CD4-positive, alpha-beta T cell treated with Interleukin-10 for 1 hour (primary cell): ENCODE results near the gene CDC45.
"Not testable (repeated sequence)": the region's sequence is repeated elsewhere in the genome, so short reads cannot be mapped to it uniquely, and the experiment has no call there.

ENCODE experiments used
- DNase-seq: peaks from one replicate; pipeline ENCODE4 v3.0.0-alpha.2; 2020

Gene CDC45

GRCh38 chr22:19533857-19534256, 54.1 kb downstream of the CDC45 start:
- DNase-seq, result no peak

- DNase-seq, result no peak
These were observed 55.3 kb downstream of the CDC45 start for GRCh38 chr22:19535001-19535400.

GRCh38 chr22:19536564-19536963, 56.8 kb downstream of the CDC45 start:
- DNase-seq, result no peak

GRCh38 chr22:19537941-19538488, 58.3 kb downstream of the CDC45 start:
- DNase-seq, result no peak

GRCh38 chr22:19540394-19540793, 60.7 kb downstream of the CDC45 start:
- DNase-seq, result no peak

- DNase-seq, result no peak
These were observed 64.4 kb downstream of the CDC45 start for GRCh38 chr22:19543970-19544708.

- no peak for DNase-seq
These were observed 66.2 kb downstream of the CDC45 start for GRCh38 chr22:19545935-19546207.

- DNase-seq, result no peak
These were observed 67.0 kb downstream of the CDC45 start for GRCh38 chr22:19546680-19547079.

GRCh38 chr22:19547620-19548019, 67.9 kb downstream of the CDC45 start:
- DNase-seq, result no peak

- not testable (repeated sequence) for DNase-seq
These were observed 68.7 kb downstream of the CDC45 start for GRCh38 chr22:19548427-19548826.

GRCh38 chr22:19548964-19549363, 69.2 kb downstream of the CDC45 start:
- DNase-seq, result no peak

GRCh38 chr22:19549428-19549827, 69.7 kb downstream of the CDC45 start:
- DNase-seq, result no peak

GRCh38 chr22:19550382-19550781, 70.7 kb downstream of the CDC45 start:
- no peak for DNase-seq

GRCh38 chr22:19553201-19553600, 73.5 kb downstream of the CDC45 start:
- DNase-seq, result no peak

- DNase-seq, result no peak
These were observed 75.2 kb downstream of the CDC45 start for GRCh38 chr22:19554834-19555404.

GRCh38 chr22:19555651-19556050, 75.9 kb downstream of the CDC45 start:
- no peak for DNase-seq

GRCh38 chr22:19556963-19557545, 77.3 kb downstream of the CDC45 start:
- DNase-seq, result no peak

GRCh38 chr22:19559324-19559811, 79.6 kb downstream of the CDC45 start:
- DNase-seq, result no peak

GRCh38 chr22:19559956-19560355, 80.2 kb downstream of the CDC45 start:
- DNase-seq, result no peak

- no peak for DNase-seq
These were observed 85.9 kb downstream of the CDC45 start for GRCh38 chr22:19565382-19566278.

GRCh38 chr22:19566279-19567156, 86.8 kb downstream of the CDC45 start:
- no peak for DNase-seq
